K562 (cell line): ENCODE measurements around the gene PRKAA1. TPM values are rescaled to one million over a fixed set of nuclear protein-coding genes. Genes with fewer than 3 reads are reported as not detected.

ENCODE experiments used
- ARID4B ChIP-seq: sonication (generic); formaldehyde crosslinking; IDR thresholded peaks from 2 replicates; pipeline ENCODE4 v1.8.0; 2022; ENCODE audit warnings: mild to moderate bottlenecking, missing genetic modification reagents
- ATF7 ChIP-seq: fragments of 450-650 bp; IDR thresholded peaks from 2 replicates; pipeline ENCODE4 v1.7.1; 2014; ENCODE audit warnings: mild to moderate bottlenecking, moderate library complexity
- BDP1 ChIP-seq: IDR thresholded peaks from 3 replicates; pipeline ENCODE4 v1.6.1; 2011; ENCODE audit not compliant: insufficient read length, insufficient read depth
- BHLHE40 ChIP-seq: IDR thresholded peaks from 2 replicates; pipeline ENCODE4 v1.6.1; 2011; ENCODE audit warnings: low read length, improper control_type of control experiment
- C11orf30 ChIP-seq: fragments of 450-650 bp; IDR thresholded peaks from 2 replicates; pipeline ENCODE4 v1.6.1; 2016; ENCODE audit warnings: low read depth, mild to moderate bottlenecking
- CBX1 ChIP-seq: sonication (generic); IDR thresholded peaks from 2 replicates; pipeline ENCODE4 v1.6.1; 2016; ENCODE audit warnings: antibody characterized with exemption, low read depth, mild to moderate bottlenecking
- CBX2 ChIP-seq: fragments of 200-600 bp; sonication (generic); IDR thresholded peaks from one replicate; pipeline ENCODE4 v1.6.1; 2012; ENCODE audit warnings: mild to moderate bottlenecking, low read length, inconsistent platforms; ENCODE audit not compliant: insufficient read depth, poor library complexity, severe bottlenecking
- CEBPG ChIP-seq, 3 experiments: fragments of 200-800 bp in 1 of 3; sonication (Bioruptor generic) in 1 of 3; sonication (generic) in 1 of 3; formaldehyde crosslinking in 1 of 3; IDR thresholded peaks in 2 of 3; conservative IDR thresholded peaks in 1 of 3; 2 replicates each; pipeline versions ENCODE4 v1.6.1 to v1.8.0; 2016 to 2022; ENCODE audit warnings: missing compliant biosample characterization in 2 of 3, missing genetic modification characterization in 2 of 3, mild to moderate bottlenecking in 1 of 3, missing genetic modification reagents in 1 of 3
- FOS ChIP-seq: IDR thresholded peaks from 3 replicates; pipeline ENCODE4 v1.6.1; 2011; ENCODE audit not compliant: insufficient read length; ENCODE audit errors: extremely low read depth
- JUNB ChIP-seq: fragments of 450-650 bp; formaldehyde crosslinking; conservative IDR thresholded peaks from 2 replicates; pipeline ENCODE4 v1.4.0; 2020; ENCODE audit warnings: mild to moderate bottlenecking
- LEF1 ChIP-seq: fragments of 450-650 bp; IDR thresholded peaks from 2 replicates; pipeline ENCODE4 v1.6.1; 2016; ENCODE audit warnings: mild to moderate bottlenecking
- PHB ChIP-seq: fragments of 250-450 bp; sonication (Bioruptor Pico); IDR thresholded peaks from 2 replicates; pipeline ENCODE4 v1.5.0; 2021
- PHF8 ChIP-seq: fragments of 200-600 bp; sonication (generic); IDR thresholded peaks from 2 replicates; pipeline ENCODE4 v1.6.1; 2012; ENCODE audit warnings: mixed run types, mild to moderate bottlenecking, inconsistent platforms, low read length, moderate library complexity, borderline replicate concordance
- STAT5B ChIP-seq: fragments of 250-450 bp; sonication (Bioruptor Pico); IDR thresholded peaks from 2 replicates; pipeline ENCODE4 v1.8.0; 2021; ENCODE audit warnings: mild to moderate bottlenecking, inconsistent platforms
- XRCC4 ChIP-seq: IDR thresholded peaks from one replicate; pipeline ENCODE4 v1.6.1; 2011; ENCODE audit not compliant: insufficient read depth, insufficient read length; ENCODE audit errors: extremely low read depth
- ZBTB12 ChIP-seq: fragments of 250-450 bp; sonication (Bioruptor Pico); IDR thresholded peaks from 2 replicates; pipeline ENCODE4 v1.4.0; 2020
- ZNF232 ChIP-seq: sonication (generic); formaldehyde crosslinking; IDR thresholded peaks from 2 replicates; pipeline ENCODE4 v1.8.0; 2022; ENCODE audit warnings: mild to moderate bottlenecking, missing genetic modification reagents
- ZNF589 ChIP-seq: fragments of 200-800 bp; sonication (Bioruptor generic); IDR thresholded peaks from 2 replicates; pipeline ENCODE4 v1.6.1; 2016; ENCODE audit warnings: low read depth, missing genetic modification characterization, missing compliant biosample characterization
- ZNF699 ChIP-seq: fragments of 250-450 bp; sonication (Bioruptor Pico); IDR thresholded peaks from 2 replicates; pipeline ENCODE4 v1.8.0; 2021; ENCODE audit warnings: mild to moderate bottlenecking, moderate library complexity; ENCODE audit not compliant: insufficient replicate concordance
- polyA plus RNA-seq, 8 experiments: library from polyadenylated mRNA; depleted of rRNA in 4 of 8; stranded (reverse) in 5 of 8; unstranded in 3 of 8; fragments of >200 nt; fragmentation: Nextera tagmentation in 2 of 8; fragmentation: Illumina TruSeq in 1 of 8; extraction: Ambion mirVana in 2 of 8; extraction: Trizol in 1 of 8; gene quantifications; 2 replicates each; pipeline versions ENCODE4 v1.2.1 to v1.2.3, GENCODE V29; 2011 to 2014; ENCODE audit warnings: inconsistent platforms in 1 of 8, missing spikeins in 1 of 8
- total RNA-seq, 7 experiments: library from RNA; depleted of rRNA in 6 of 7; stranded (reverse); fragments of >200 nt in 6 of 7; fragmentation: Illumina TruSeq in 2 of 7; extraction: Trizol in 2 of 7; gene quantifications; 2 replicates each; pipeline versions ENCODE4 v1.2.1 to v1.2.3, GENCODE V29; 2011 to 2021; ENCODE audit warnings: low replicate concordance in 1 of 7
- TF ChIP-seq, protein P1 (sequence below): sonication (generic); formaldehyde crosslinking; IDR thresholded peaks from 2 replicates; pipeline ENCODE4 v1.8.0; 2023; ENCODE audit warnings: mild to moderate bottlenecking, missing genetic modification reagents

PRKAA1 gene
- total and polyA plus RNA-seq, 9 of the 15 experiments (the other 6 are each of a cell fraction or from before 2014, with no cell fraction given) = 24.5 to 84.0 (median 51.4) TPM

DNA sequence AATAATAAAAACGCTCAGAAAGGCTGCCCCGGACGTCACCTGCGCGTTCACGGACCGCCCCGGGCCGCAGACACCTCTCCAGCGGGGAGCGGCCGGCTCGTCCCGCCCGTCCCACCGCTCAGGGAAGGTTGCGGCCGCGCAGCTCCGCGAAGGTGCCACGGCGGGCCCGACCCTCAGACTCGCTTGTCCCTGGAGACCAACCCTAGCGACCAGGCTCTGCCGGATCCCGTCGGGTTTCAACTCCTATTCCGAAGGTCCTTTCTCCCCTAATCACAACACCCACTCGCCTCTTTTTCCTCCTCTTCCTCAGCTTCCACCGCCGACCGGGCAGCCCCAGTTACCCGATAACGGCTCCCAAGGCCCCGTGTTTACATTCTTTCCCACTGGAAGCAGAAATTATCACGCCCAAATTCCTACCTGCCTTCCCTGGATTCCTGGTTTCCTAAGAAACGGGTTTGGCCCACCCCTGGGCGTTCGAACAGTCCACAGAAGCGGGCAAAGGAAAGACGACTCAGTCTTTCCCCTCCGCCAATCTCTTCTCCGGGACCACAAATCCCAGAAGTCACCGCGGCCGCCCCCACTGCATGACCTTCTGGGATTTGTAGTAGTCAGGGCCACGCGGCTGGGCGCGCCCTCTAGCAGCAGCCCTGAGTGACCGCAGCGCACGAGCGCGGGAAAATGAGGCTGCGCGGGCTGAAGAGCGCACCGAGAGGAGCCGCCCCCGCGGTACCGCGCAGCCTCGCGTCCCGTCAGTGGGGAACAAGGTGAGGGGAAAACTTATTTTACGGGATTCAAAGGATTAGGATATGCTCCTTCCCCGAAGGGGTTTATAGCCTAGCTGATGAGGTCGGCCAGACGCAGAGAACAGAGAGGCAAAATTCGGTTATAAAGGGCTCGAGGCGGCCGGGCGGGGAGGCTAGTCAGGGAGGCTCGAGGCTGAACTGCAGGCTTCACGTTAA lies 42.5 kb downstream of the PRKAA1 start, which contains the start of gene TTC33 (continued):
- peak; percentile 90 for TF ChIP-seq ARID4B (CRISPR knock-in tag)
- no peak for TF ChIP-seq ZNF699
- no peak for TF ChIP-seq CBX2
- TF ChIP-seq PHB (CRISPR knock-in tag) = no peak
- no peak for TF ChIP-seq FOS
- peak; percentile 61 for TF ChIP-seq ZBTB12 (CRISPR knock-in tag)
- TF ChIP-seq LEF1 = no peak
- peak; percentile 91 for TF ChIP-seq CBX1
- TF ChIP-seq ATF7 = peak; percentile 83
- TF ChIP-seq BDP1 = no peak
- TF ChIP-seq ZNF589 (CRISPR knock-in tag) = no peak
- no peak for TF ChIP-seq C11orf30
- TF ChIP-seq BHLHE40 = peak; percentile 90
- peak; percentile 67 for TF ChIP-seq PHF8
- TF ChIP-seq STAT5B (CRISPR knock-in tag) = no peak
- 0 out of 2 replicates have a peak, but pooled peaks have one; percentile 48 for TF ChIP-seq CEBPG (CRISPR knock-in tag; IDR thresholded peaks at IDR 0.05)
- TF ChIP-seq CEBPG (tag; conservative IDR thresholded peaks at IDR 0.05 in 1 of 2, IDR thresholded peaks at IDR 0.05 in 1 of 2) = no peak
- TF ChIP-seq, protein P1, sequence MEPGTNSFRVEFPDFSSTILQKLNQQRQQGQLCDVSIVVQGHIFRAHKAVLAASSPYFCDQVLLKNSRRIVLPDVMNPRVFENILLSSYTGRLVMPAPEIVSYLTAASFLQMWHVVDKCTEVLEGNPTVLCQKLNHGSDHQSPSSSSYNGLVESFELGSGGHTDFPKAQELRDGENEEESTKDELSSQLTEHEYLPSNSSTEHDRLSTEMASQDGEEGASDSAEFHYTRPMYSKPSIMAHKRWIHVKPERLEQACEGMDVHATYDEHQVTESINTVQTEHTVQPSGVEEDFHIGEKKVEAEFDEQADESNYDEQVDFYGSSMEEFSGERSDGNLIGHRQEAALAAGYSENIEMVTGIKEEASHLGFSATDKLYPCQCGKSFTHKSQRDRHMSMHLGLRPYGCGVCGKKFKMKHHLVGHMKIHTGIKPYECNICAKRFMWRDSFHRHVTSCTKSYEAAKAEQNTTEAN (CRISPR knock-in tag) = no peak
- TF ChIP-seq ZNF232 (CRISPR knock-in tag) = peak; percentile 86; the same call in 1 of the 2 replicates
- TF ChIP-seq XRCC4 = no peak
- no peak for TF ChIP-seq JUNB
